Embryonic facial prominence (tissue), 1 donor: ENCODE measurements around the gene MAML3.

Experiments
- DNase-seq: peaks from one replicate; pipeline ENCODE4 v3.0.0-alpha.2; 2016; ENCODE audit errors: extremely low spot score

Gene MAML3

DNA sequence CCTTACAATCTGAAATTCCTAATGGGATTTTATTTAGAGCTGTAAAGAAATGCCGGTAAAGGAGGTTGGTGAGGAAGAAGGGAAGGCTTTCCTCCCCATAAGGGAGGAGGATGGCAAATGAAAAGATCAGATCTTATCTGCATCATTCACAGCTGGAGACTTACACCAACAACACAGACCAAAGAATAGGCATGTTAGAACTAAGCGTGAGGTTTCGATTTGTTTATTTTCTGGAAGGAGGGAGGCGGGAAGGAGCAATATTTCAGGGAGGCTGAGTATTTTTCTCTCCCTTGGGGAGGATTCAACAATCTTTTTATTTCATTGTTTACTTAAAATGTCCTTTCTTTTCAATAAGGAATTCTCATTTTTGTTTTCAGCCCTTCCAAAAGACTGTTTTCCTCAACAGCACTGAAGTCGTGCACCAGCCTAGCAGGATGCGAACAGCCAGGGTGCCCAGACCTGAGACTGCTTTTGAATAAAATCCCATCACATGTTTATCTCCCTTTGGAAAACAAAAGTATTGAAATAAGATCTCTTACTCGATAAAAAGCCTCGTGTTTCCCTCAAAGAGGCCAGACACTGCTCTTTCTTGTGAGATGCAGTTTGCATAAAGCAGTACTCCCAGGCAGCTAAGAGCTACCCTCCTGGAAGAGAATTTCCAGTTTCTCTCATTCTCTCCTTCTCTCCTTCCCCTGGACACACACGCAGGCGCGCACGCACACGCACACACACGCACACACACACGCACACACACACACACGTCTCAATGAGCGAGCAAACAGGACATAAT lies 252.3 kb downstream of the MAML3 start:
- no peak for DNase-seq

DNA sequence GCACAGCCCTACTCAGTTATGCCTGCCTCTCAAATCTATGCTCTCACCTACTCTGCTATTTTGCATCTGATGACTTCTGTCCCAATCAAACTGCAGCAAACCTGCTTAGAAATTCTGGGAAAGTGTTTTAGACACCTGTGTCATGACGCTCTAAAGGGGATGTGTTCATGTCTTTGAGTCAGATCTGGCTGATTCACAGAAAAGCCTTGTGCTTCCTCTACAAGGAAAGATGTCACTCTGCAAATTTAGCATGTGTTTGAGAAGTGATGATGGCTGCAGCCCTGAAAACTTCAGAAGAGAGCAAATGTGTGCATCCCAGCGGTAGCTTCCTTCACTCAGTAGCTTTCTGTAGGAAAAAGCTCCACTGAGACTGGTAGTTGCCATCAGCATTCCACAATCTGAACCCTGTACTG lies 253.0 kb downstream of the MAML3 start:
- DNase-seq = no peak

GRCh38 chr4:139899346-139899745 lies 254.6 kb downstream of the MAML3 start:
- no peak for DNase-seq

DNA sequence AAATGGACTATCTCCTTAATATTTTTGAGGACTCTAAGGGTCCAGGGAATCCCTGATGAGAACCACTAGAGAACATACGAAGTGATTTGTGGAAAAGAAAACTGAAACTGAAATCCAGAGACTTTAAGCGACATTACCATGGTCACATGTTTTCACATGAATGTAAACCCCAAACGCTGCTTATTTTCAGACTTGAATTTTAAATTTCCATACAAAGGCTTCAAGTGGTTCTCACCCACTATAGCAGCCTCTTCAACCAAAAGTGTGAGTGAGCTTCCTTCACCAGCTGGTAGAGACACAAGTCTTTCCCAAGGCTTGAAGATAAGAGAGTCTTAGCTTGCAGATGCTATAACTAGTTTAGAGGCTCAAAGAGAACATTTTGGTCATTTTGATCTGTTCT lies 255.7 kb downstream of the MAML3 start:
- no peak for DNase-seq

DNA sequence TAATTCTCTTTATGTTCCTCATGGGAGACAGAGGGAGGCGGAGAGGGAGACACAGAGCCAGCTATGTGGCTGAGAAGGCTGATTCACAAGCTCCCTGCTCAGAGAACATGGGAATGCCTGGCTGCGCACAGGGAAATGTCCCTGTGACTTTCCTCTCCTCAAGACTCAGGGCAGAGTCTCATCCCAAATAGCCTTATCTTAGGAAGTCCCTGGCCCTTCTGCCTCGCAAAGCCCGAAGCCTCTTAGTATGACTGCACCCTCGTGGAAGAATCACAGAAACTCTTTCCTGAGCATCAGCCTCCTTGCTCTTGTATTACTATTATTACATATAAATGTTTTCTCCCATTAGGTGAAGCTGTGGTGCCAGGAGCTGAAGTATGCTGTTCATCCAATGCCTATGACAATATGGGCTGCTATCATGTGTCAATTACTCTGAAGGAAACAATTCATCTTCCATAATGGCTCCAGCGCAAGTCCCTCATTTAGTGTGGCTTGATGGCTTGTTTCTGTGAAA lies 257.8 kb downstream of the MAML3 start:
- no peak for DNase-seq

GRCh38 chr4:139893801-139894200 lies 260.2 kb downstream of the MAML3 start:
- no peak for DNase-seq

DNA sequence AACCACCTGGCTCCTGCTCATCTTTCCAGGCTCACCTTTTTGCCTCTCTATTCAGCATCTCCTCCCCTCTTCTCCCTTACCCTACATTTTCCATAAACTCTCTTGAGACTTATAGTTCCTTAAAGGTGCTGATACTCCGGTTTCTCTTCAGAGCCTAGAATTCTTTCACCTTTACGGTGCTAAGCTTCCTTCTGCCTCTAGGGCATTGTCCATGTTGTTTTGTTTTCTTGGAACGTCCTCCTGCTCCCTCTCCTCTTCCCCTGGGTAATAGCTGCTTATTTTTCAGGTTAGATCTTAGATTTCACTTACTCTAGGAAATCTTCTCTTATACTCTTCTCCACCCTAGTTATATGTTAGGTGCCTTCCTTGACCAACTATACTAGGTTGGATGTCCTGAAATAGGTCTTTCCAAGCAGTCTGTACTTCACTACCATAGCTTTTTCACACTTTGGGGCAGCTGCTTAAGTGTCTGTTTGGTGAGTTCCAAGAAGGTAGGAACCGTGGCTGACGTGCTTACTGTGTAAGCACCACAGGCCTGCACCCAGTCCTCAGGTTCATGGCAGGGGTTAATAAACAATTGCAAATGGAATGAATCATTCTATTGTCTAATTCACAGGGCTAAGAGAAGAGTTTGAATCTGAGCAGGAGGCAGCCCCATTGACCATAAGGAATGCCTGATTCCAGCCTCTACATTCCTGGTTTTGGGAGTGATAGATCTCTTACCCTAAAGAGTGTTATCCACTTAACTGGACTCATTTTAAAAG lies 260.8 kb downstream of the MAML3 start:
- no peak for DNase-seq

DNA sequence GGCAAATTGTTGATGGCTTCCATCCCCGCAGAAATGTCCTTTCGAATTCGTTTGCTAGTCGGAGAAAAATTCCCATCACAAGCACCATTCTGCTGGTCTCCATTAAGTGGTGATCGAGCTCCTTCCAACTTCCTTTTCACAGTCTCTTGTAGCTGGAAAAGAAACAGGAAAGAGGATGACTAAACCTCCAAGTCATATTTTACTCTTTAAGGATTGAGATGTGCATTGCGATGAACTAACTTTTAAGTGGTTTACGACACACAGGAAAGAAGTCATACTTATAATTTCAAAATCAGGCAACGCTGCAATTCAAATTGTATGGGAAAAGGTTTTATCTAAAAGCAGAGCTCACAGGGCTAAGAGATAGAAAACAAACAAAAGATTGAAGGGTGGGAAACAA lies 263.2 kb downstream of the MAML3 start:
- DNase-seq = no peak

DNA sequence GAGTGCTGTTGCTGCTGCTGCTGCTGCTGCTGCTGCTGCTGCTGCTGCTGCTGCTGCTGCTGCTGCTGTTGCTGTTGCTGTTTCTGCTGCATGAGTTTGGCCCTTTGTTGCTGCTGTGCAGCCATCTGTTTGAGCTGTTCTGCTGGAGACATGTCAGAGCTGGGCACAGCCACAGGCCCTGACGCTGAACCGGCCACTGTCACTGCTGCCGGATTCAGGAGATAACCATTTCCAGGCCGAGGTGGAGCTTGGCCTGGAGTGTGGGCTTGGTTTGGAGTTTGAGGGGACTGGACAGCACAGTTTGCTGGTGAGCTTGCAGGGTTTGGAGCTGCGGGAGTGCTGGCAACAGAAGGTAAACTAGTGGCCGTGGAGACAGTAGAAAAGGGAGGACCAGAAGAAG lies 264.1 kb downstream of the MAML3 start:
- no peak for DNase-seq

GRCh38 chr4:139889264-139889663 lies 264.7 kb downstream of the MAML3 start:
- DNase-seq = no peak

DNA sequence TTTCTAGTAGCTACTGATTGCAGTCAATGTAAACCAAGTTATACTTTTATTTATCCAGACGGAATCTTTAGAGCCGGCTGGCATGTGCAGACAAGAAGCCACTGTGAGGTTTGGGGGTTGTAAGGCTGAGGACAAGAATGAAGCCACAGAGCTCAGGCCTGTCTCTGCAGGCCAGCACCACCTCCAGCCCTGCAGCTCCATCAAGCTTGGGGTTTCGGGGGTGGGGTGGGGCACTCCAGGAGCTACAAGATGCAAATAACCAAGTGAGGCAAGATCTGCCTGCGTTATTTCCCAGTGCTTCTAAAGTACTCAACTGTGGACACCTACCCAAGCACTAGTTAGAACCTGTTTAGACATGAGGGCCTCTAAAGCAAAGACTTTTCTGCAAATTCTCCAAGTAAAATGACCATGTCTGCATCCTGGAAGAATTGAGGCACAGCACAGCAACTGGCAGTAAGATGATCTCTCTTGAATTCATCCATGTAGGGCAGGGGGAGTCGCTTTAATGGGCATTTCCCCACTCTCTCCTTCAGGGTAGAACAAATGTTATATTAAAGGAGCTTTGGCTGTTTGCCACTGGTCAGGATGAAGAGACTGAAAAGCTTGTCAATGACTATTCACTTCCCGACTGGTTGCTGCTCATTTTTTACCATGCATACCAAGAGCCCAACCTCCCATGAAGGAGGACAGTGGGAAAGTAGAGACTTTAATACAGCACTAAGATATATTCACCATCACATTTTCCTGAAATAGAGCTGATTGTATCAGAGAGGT lies 265.8 kb downstream of the MAML3 start:
- no peak for DNase-seq

DNA sequence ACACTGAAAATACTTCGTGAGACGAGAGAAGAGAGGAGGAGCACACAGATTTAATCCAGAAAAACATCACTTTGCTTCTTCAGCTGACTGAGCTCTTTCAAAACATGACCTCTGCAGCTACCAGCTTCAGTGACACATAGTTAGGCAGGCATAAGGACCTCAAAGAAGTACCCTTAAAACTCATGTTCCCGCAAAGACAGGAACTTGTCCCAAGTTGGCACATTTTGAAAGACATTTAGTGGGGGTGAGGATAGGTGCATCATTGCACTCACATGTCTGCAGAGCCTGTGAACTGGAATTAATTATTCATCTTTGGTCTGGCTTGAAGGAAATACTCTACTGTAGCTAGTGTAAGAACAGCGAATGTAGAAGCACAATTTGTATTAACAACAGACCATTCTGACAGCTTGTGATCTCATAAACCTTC lies 266.6 kb downstream of the MAML3 start:
- no peak for DNase-seq

DNA sequence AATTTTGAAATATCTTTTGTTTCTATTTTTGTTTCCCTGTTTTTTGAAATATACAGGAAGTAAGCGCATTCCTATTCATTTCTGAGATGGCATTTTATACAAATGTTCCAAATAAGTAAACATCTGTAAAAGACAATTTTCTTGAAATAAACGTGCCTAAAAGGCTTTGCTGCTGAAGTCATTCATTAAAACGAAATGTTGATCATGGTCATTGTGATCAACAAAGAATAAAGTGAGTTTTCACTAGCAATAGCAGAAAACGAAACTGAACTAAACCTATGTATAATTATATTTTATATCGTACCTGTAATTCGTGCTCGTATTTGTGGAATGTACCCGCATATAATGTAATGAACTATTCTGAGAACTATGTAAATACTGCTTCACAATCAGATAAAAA lies 267.2 kb downstream of the MAML3 start:
- no peak for DNase-seq

- no peak for DNase-seq
Observed at GRCh38 chr4:139884438-139884837, 269.5 kb downstream of the MAML3 start.

DNA sequence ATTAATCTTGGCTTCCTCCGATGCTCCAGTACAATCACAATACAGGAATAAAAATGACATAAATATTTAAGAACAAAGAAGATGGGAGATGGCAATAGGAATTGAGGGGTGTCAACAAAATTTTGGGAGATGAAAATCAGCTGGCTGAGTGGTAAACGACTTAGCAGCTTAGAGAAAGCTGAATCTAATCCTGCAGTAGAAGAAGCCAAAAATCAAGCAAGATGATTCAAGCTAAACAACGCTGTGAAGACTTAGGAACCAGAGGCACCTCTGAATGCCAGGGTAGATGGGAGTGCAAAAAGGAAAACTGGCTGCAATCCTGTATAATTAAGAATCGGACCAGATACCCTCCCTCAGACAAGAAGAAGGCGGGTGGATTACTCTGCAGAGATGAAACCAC lies 273.1 kb downstream of the MAML3 start:
- no peak for DNase-seq

GRCh38 chr4:139878050-139878449 lies 275.9 kb downstream of the MAML3 start:
- DNase-seq = no peak

DNA sequence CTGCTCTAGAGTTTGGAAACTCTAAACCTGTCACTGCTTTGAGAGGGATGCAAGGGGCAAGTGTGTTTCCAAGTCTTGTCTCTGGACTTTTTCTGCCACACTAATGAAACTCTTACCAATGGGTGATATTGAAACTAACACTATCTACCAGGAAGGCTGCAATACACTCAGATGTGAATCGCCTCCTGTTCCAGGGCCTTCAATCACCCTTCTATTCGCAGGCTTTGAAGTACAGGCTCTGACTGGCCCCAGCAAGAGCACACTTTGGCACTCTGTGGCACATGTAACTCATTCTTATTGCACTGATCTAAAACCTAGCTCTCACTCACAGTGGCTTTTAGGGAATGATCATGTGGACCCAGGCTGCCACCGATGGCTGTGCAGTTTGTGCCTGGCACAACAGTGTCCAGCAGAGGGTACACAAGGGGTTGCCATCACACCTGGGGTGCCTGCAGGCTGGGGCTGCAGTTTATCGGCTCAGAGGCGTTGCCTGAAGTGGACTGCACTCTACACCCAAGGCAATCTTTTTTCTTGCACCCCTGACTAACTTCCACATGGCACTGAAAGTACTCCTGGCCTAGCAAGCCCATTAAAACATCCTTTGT lies 277.5 kb downstream of the MAML3 start:
- no peak for DNase-seq

DNA sequence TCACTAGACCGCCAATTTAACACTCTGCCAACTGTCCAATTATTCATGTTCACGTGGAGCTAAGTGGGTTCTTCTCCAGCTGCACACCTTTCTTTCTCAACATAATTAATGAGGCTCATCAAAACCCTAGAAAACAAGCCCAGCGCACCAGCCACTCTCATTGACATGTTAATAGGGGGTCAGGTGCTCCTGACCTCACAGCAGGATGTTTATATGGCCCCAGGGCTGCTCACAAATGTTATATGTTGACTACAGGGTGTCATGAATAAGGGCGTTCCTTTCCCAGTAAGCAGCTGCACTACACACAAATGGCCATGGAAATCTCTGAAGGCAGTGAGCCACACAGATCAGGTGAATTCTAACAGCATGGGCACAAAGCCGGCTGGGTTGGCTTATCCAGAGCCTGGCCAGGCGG lies 278.6 kb downstream of the MAML3 start:
- DNase-seq = no peak

- DNase-seq = no peak
Observed at GRCh38 chr4:139873111-139873860, 280.7 kb downstream of the MAML3 start.

- DNase-seq = no peak
Observed at GRCh38 chr4:139872274-139872673, 281.7 kb downstream of the MAML3 start.

DNA sequence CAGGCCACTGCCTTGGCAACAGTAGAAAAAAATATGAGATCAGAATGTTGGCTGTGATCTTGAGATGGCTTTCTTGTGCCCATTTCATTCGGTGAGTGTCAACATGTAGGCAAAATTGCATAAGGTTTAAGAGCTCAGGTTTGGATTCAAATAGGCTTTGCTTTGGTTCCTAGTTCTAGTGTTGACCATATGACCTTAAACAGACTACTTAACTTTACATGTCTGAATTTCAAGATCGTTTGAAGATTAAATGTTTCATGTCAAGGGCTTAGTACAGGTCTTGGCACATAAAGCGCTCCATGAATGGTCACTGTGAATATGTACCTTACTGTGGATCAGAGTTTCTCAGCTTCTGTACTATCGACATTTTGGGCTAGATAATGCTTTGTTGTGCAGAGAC lies 284.2 kb downstream of the MAML3 start:
- DNase-seq = no peak
